AG09309 (cell line): ENCODE data around the gene NT5C3A.

ENCODE experiments used
- DNase-seq: peaks from one replicate; pipeline ENCODE4 v3.0.0-alpha.2; 2010; ENCODE audit warnings: low read depth
- H3K4me3 ChIP-seq: 2 replicates; pipeline ENCODE4 v1.5.1; 2011; ENCODE audit warnings: mild to moderate bottlenecking, low read depth, low read length, moderate library complexity; ENCODE audit not compliant: control insufficient read depth
- CTCF ChIP-seq: IDR thresholded peaks from 2 replicates; pipeline ENCODE4 v1.5.1; 2011; ENCODE audit warnings: mild to moderate bottlenecking, low read depth, low read length, inconsistent platforms; ENCODE audit not compliant: insufficient read depth, control insufficient read depth; ENCODE audit errors: missing control alignments

Gene NT5C3A

DNA sequence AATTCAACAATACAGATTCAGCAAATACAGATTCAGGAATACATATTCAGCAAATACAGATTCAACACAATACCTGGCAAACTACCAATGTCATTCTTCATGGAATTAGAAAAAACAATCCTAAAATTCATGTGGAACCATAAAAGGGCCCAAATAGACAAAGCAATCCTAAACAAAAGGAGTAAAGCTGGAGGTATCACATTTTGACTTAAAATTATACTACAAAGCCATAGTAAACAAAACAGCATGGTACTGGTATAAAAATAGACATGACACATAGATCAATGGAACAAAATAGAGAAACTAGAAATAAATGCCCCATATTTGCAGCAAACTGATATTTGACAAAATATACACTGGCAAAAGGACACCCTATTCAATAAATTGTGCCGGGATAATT, 3.4 kb upstream of the NT5C3A start:
- DNase-seq: no peak
- no peak overlapping the region for H3K4me3 ChIP-seq
- no peak for TF ChIP-seq CTCF

- DNase-seq: peak; percentile 67
- TF ChIP-seq CTCF: no peak
These were observed 337 bp upstream of the NT5C3A start for GRCh38 chr7:33062782-33063443.

DNA sequence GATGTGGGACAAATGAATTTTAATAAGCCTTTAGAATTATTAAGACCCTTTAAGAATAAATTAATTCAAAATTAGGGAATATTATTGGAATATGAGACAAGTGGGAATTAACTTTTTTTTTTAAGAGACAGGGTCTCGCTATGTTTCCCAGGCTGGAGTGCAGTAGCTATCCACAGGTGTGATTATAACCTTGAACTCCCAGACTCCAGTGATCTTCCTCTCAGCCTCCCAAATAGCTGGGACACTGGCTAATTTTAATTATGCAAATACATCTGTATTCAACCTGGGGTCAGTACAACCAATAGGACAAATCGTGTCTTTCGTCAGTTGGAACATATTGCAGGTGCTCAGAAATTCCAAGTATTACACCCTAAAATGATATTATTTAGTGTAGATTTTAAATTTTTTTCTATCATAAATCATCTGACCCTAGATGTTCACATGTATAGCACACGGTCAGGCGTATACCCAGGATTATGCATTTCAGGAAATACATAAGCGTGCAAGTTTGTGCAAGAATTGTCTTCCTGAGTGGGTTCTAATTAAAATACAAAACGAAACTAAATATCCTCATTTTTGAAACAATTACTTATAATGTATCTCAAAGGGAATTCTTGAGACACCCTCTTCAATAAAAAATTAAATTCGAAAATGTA, 1.2 kb downstream of the NT5C3A start:
- no peak for TF ChIP-seq CTCF
- peak overlapping the region; percentile 63 for H3K4me3 ChIP-seq
- no peak for DNase-seq

More at GRCh38 chr7:33062782-33063443, 337 bp upstream of the NT5C3A start:
- peak overlapping the region; percentile 63 for H3K4me3 ChIP-seq

- H3K4me3 ChIP-seq: no peak overlapping the region
- TF ChIP-seq CTCF: no peak
- DNase-seq: no peak
These were observed 2.9 kb downstream of the NT5C3A start for GRCh38 chr7:33059635-33060034.

DNA sequence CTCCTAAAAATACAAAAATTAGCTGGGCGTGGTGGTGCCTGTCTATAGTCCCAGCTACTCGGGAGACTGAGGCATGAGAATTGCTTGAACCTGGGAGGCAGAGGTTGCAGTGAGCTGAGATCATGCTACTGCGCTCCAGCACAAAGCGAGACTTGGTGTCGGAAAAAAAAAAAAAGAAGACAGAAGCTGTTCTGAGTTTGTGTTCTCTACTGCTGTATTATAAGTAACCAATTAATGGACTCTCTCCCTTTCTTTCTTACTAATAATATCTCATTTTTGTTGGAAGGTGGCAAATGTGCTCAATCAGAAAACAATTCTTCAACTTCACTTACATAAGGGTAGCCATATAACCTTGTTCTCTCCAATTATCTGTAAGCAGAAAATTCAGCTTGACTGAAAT, 7.4 kb downstream of the NT5C3A start:
- no peak overlapping the region for H3K4me3 ChIP-seq

GRCh38 chr7:33054261-33054964, 8.2 kb downstream of the NT5C3A start:
- H3K4me3 ChIP-seq: no peak overlapping the region
- no peak for TF ChIP-seq CTCF
- DNase-seq: no peak

More for the DNA sequence above, 7.4 kb downstream of the NT5C3A start:
- DNase-seq: no peak
- TF ChIP-seq CTCF: no peak
